Measurements from ENCODE around the gene SNAP47. TPM values are rescaled to one million over a fixed set of nuclear protein-coding genes. Genes with fewer than 3 reads are reported as not detected.

The SNAP47 gene
- total and polyA plus RNA-seq, 9 of the 15 experiments (the other 6 are each of a cell fraction or from before 2014, with no cell fraction given): 2.5 to 41.3 (median 32.6) TPM

- TF ChIP-seq AFF1 (IDR thresholded peaks at IDR 0.05; ENCODE audit: low read depth in 1 of 2, partially characterized antibody in 2 of 2) (no peak), MTA3 (IDR thresholded peaks at IDR 0.05; ENCODE audit: borderline replicate concordance) (no peak), GTF2E2 (tag; IDR thresholded peaks at IDR 0.05) (no peak)
These were observed 41.1 kb downstream of the SNAP47 start (continued) for GRCh38 chr1:227776331-227776771.

- no peak for FAIRE-seq
- POLR2A ChIA-PET: no interaction called here
- CTCF ChIA-PET (ENCODE audit: low intra/inter-chr PET ratio): no interaction called here
- TF ChIP-seq MYNN (IDR thresholded peaks at IDR 0.05) (no peak), MYNN (CRISPR knock-in tag; IDR thresholded peaks at IDR 0.05) (no peak), RAD21 (CRISPR knock-in tag; conservative IDR thresholded peaks at IDR 0.05 in 1 of 2, IDR thresholded peaks at IDR 0.05 in 1 of 2) (no peak), IRF1 (CRISPR knock-in tag; IDR thresholded peaks at IDR 0.05; ENCODE audit: borderline replicate concordance) (no peak), ZNF436 (CRISPR knock-in tag; IDR thresholded peaks at IDR 0.05) (no peak), HOMEZ (CRISPR knock-in tag; IDR thresholded peaks at IDR 0.05) (no peak)
These were observed 41.9 kb downstream of the SNAP47 start for GRCh38 chr1:227777156-227777555.

More at GRCh38 chr1:227777156-227777555, 41.9 kb downstream of the SNAP47 start:
- in situ Hi-C loops (cut with MboI) (no loop called here), intact Hi-C loops (cut with micrococcal nuclease) (no loop called here)
- peaks cover 0 to 11% of the 10 kb centered on the region in 2 experiments; a peak in 1 of 5 replicates for H3K4me1 ChIP-seq (replicated peaks in 1 of 2; ENCODE audit: control insufficient read depth in 2 of 2, insufficient read depth in 2 of 2, low read length in 2 of 2)
- 85% methylated on average over 11 of the region's 11 CpGs for WGBS (ENCODE audit: insufficient coverage, low coverage, missing lambda C conversion rate)
- H3K9me1 ChIP-seq (ENCODE audit: control insufficient read depth, insufficient read depth, low read length): no peaks in the 10 kb centered on the region
- peak overlapping the region in 1 of 2 experiments; percentile 61; a peak in 1 of 4 replicates for H3K9ac ChIP-seq (ENCODE audit: insufficient read depth in 1 of 2, low read depth in 2 of 2, low read length in 2 of 2)
- BruUV-seq (replicated peaks): no TSS peak
- H3K4me3 ChIP-seq: no peak overlapping the region
- no peak overlapping the region for H3K4me2 ChIP-seq (ENCODE audit: insufficient read depth, low read length)
- H2AFZ ChIP-seq (ENCODE audit: low read depth, low read length): no peak overlapping the region
- peaks cover 9% of the 10 kb centered on the region; the same call in 1 of the 2 replicates for H4K20me1 ChIP-seq (replicated peaks; ENCODE audit: control insufficient read depth, insufficient read depth, low read length)
- H3K27ac ChIP-seq (ENCODE audit: extremely low read depth, low read depth, low read length): no peak overlapping the region
- no peaks in the 10 kb centered on the region for H3K79me2 ChIP-seq (ENCODE audit: control insufficient read depth, insufficient read depth, low read length)
- no peaks in the 10 kb centered on the region for H3K27me3 ChIP-seq (ENCODE audit: control insufficient read depth in 2 of 2, insufficient read depth in 2 of 2, low read length in 2 of 2)
- no peaks in the 10 kb centered on the region for H3K9me3 ChIP-seq (replicated peaks; ENCODE audit: control insufficient read depth, insufficient read depth, low read depth, low read length)
- no peak for DNase-seq (ENCODE audit: extremely low read depth in 1 of 4, low spot score in 3 of 4)
- no peak for ATAC-seq
- H3K36me3 ChIP-seq (ENCODE audit: control insufficient read depth, insufficient read depth, low read length): peaks cover 32% of the 10 kb centered on the region; the same call in 2 of the 3 replicates
